Neural crest cell (in vitro differentiated cells): Measurements from ENCODE around the gene MBOAT1. TPM values are rescaled to one million over a fixed set of nuclear protein-coding genes. Genes with fewer than 3 reads are reported as not detected.
A peak's percentile ranks its signal among the peaks of the same experiment; 100 is the strongest.

Source experiments
- DNase-seq: peaks from one replicate; pipeline ENCODE4 v3.0.0; 2021; ENCODE audit warnings: low read depth, mixed read lengths, low spot score
- H3K27ac Mint-ChIP-seq: one replicate; pipeline ENCODE4 v1.8.0; 2021; ENCODE audit warnings: mild to moderate bottlenecking, mixed read lengths; ENCODE audit not compliant: unreplicated experiment
- H3K27me3 Mint-ChIP-seq: 2 replicates; pipeline ENCODE4 v1.8.0; 2021; ENCODE audit warnings: low read depth, mild to moderate bottlenecking, mixed read lengths
- H3K36me3 Mint-ChIP-seq: 2 replicates; pipeline ENCODE4 v1.8.0; 2021; ENCODE audit warnings: low read depth, mild to moderate bottlenecking, mixed read lengths
- H3K4me1 Mint-ChIP-seq: 2 replicates; pipeline ENCODE4 v1.8.0; 2021; ENCODE audit warnings: mixed read lengths
- H3K4me3 Mint-ChIP-seq: one replicate; pipeline ENCODE4 v1.8.0; 2021; ENCODE audit warnings: mild to moderate bottlenecking, mixed read lengths
- H3K9me3 Mint-ChIP-seq: 2 replicates; pipeline ENCODE4 v1.8.0; 2021; ENCODE audit warnings: mixed read lengths
- CTCF ChIP-seq: fragments of 200-600 bp; sonication (generic); conservative IDR thresholded peaks from 2 replicates; pipeline ENCODE4 v1.5.0; 2021; ENCODE audit warnings: antibody characterized with exemption, mild to moderate bottlenecking
- total RNA-seq: library from RNA; stranded (reverse); gene quantifications from 2 replicates; pipeline ENCODE4 v1.2.1, GENCODE V29; 2021

Gene MBOAT1
- total RNA-seq, 1 donor from 2014 or later = 11.4 TPM

- Mint-ChIP-seq H3K4me3 (no peak overlapping the region), H3K4me1 (peaks cover 13% of the 10 kb centered on the region), H3K9me3 (peaks cover 9% of the 10 kb centered on the region), H3K36me3 (peaks cover 4% of the 10 kb centered on the region), H3K27me3 (no peaks in the 10 kb centered on the region), H3K27ac (no peak overlapping the region)
- TF ChIP-seq CTCF = no peak
- no peak for DNase-seq
These were observed 19.6 kb downstream of the MBOAT1 start for GRCh38 chr6:20192625-20193024.

DNA sequence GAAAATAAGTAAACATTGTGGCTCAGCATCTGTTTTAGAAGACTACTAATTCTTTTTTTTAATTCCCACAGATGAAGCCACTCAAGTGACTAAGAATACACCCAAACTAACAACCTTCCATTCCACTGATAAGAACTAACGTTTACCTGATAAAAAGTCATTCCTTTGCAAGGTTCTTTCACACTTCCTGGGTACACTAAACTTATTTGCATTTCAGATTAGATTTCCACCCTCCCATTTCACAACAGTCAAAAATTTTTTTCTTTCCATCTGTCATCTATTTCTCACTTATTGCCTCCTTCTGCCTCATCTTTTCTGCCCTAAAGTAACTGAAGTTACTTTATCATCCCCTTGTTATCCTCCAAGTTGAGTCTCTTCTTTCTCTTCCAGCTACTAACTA, 20.3 kb downstream of the MBOAT1 start:
- Mint-ChIP-seq H3K27me3 (no peaks in the 10 kb centered on the region), H3K36me3 (peaks cover 4% of the 10 kb centered on the region), H3K27ac (peak overlapping the region; percentile 1), H3K9me3 (peaks cover 9% of the 10 kb centered on the region), H3K4me3 (no peak overlapping the region), H3K4me1 (peaks cover 7% of the 10 kb centered on the region)
- DNase-seq = no peak
- no peak for TF ChIP-seq CTCF

DNA sequence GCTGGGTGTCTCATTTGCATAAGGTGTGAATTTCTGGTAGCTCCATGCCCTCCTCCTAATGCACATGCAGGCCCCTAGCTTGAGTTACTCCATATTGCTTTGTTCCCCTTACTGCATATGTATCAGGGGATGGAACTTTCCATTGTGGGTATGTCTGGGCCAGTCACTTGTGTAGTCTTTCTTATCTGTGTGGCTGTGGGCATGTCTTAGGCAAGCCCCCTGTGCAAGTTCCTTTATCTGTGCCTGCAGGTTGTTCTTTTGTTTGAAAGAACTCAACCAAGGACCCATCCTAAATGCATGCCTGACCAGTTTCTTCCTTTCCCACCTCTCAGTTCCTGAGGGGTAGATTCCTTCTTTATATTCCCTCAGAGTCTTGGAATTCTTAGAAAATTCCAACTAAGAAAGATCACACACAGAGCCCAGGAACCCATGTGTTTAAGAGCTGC, 23.6 kb downstream of the MBOAT1 start:
- Mint-ChIP-seq H3K27me3 (no peaks in the 10 kb centered on the region), H3K27ac (no peak overlapping the region), H3K36me3 (peaks cover 4% of the 10 kb centered on the region), H3K4me3 (no peak overlapping the region), H3K4me1 (peaks cover 7% of the 10 kb centered on the region), H3K9me3 (peaks cover 6% of the 10 kb centered on the region)
- no peak for DNase-seq
- no peak for TF ChIP-seq CTCF

DNA sequence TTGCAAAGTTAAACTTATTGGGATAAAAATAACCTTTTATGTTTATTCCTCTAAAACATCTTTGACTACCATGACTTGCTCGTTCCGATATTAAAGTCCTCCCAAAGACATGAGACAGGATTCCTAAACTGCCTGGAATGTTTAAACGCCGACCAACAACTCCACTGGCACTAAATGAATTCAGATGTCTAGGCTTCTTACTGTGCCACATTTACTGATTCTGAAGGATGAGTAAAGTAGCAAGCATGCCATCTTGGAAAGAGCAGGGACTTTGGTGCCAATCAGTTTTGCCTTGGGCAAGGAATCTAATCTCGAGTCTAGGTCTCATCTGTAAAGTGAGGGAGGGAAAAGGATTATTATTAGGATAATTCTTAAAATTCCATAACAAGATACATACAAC, 25.3 kb downstream of the MBOAT1 start:
- no peaks in the 10 kb centered on the region for H3K27me3 Mint-ChIP-seq
- H3K9me3 Mint-ChIP-seq = peaks cover 6% of the 10 kb centered on the region
- peaks cover 7% of the 10 kb centered on the region for H3K36me3 Mint-ChIP-seq
- no peak overlapping the region for H3K27ac Mint-ChIP-seq
- no peak for TF ChIP-seq CTCF
- H3K4me1 Mint-ChIP-seq = peaks cover under 1% of the 10 kb centered on the region
- H3K4me3 Mint-ChIP-seq = no peak overlapping the region
- DNase-seq = no peak

DNA sequence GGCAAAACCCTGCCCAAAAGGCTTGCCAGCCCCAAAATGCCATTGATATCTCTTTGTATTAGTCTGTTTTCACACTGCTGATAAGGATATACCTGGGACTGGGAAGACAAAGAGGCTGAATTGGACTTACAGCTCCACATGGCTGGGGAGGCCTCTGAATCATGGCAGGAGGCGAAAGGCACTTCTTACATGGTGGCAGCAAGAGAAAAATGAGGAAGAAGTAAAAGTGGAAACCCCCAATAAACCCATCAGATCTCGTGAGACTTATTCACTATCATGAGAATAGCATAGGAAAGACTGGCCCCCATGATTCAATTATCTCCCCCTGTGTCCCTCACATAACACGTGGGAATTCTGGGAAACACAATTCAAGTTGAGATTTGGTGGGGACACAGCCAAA, 28.6 kb downstream of the MBOAT1 start:
- H3K36me3 Mint-ChIP-seq = peaks cover 5% of the 10 kb centered on the region
- no peak for TF ChIP-seq CTCF
- H3K27ac Mint-ChIP-seq = no peak overlapping the region
- peaks cover 6% of the 10 kb centered on the region for H3K9me3 Mint-ChIP-seq
- no peak overlapping the region for H3K4me3 Mint-ChIP-seq
- H3K4me1 Mint-ChIP-seq = no peaks in the 10 kb centered on the region
- H3K27me3 Mint-ChIP-seq = no peaks in the 10 kb centered on the region
- no peak for DNase-seq
